ENCODE measurements around the gene PHF2.

Gene PHF2

DNA sequence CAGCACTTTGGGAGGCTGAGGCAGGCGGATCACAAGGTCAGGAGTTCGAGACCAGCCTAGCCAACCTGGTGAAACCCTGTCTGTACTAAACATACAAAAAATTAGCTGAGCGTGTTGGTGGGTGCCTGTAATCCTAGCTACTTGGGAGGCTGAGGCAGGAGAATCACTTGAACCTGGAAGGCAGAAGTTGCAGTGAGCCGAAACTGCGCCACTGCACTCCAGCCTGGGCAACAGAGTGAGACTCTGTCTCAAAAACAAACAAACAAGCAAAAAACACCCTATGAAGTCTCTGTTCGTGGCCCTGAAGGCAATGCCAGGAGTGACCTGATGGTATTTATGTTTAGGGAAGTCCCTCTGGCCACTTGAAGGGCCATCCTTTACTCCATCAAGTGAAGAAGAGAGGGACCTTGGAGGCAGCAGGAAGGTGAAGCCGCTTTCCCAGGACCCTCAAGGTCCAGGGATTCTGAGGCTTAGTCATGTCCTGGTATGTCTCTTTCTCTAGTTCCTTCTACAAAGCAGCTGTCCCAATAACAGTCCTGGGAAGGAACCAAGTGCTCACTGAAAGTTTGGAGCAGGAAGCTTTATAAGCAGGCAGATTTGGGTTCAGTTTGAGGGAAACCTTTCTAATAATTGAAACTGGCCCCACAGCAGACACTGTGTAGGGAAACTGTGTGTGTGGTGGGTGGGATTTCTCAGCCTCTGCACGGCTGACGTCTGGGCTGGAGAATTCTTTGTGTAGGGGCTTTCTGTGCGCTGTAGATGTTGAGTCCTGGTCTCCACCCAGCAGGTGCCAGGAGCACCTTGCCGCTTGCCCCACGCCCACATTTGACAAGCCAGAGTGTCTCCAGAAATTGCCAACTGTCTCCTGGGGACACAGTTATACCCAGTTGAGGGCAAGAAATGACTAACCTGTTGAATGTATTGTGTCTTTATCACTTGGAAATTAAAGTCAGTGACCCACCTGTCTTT, 12.5 kb downstream of the PHF2 start:
- peaks cover 5% of the 10 kb centered on the region; the same call in 1 of the 2 replicates for H3K9me3 ChIP-seq (ENCODE audit: insufficient read depth, low read length)
- peaks cover 66% of the 10 kb centered on the region for H3K79me2 ChIP-seq (ENCODE audit: low read length)
- peaks cover 51% of the 10 kb centered on the region for H4K20me1 ChIP-seq (ENCODE audit: insufficient read depth, low read length)
- no peak overlapping the region for H3K4me2 ChIP-seq (ENCODE audit: low read length)
- no peak for TF ChIP-seq EZH2phosphoT487 (IDR thresholded peaks at IDR 0.05; ENCODE audit: low read depth)
- TF ChIP-seq, protein P1, sequence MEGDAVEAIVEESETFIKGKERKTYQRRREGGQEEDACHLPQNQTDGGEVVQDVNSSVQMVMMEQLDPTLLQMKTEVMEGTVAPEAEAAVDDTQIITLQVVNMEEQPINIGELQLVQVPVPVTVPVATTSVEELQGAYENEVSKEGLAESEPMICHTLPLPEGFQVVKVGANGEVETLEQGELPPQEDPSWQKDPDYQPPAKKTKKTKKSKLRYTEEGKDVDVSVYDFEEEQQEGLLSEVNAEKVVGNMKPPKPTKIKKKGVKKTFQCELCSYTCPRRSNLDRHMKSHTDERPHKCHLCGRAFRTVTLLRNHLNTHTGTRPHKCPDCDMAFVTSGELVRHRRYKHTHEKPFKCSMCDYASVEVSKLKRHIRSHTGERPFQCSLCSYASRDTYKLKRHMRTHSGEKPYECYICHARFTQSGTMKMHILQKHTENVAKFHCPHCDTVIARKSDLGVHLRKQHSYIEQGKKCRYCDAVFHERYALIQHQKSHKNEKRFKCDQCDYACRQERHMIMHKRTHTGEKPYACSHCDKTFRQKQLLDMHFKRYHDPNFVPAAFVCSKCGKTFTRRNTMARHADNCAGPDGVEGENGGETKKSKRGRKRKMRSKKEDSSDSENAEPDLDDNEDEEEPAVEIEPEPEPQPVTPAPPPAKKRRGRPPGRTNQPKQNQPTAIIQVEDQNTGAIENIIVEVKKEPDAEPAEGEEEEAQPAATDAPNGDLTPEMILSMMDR (IDR thresholded peaks at IDR 0.05; ENCODE audit: low read depth, low read length) = no peak
- no peak overlapping the region for H3K27ac ChIP-seq (ENCODE audit: low read length)
- no peaks in the 10 kb centered on the region for H3K27me3 ChIP-seq (ENCODE audit: low read depth, low read length)
- H3K4me3 ChIP-seq (ENCODE audit: low read length) = no peak overlapping the region
- no peak overlapping the region for H3K9ac ChIP-seq (ENCODE audit: low read length)
- H2AFZ ChIP-seq (ENCODE audit: low read depth, low read length) = no peak overlapping the region
- H3K4me1 ChIP-seq (ENCODE audit: low read length) = no peaks in the 10 kb centered on the region
- H3K36me3 ChIP-seq (replicated peaks; ENCODE audit: low read depth, low read length) = peaks cover 12% of the 10 kb centered on the region

DNA sequence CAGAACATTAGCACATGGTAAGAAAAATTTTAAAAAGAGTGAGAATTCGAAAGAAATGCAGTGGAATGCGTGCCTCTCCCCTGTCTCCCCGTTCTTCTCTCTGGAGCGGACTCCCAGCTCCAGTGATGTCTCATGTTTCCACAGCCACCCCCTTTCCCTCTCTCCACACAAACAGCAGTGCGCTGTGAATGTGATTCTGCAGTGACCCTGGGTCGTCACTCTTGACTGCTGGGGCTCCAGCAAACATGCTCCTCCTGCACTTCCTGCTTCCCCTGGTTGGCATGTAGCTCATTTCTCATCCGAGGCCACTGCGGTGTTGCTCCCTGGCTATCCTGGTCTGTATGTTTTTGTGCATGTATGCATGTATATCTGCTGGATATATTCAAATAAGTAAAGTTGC, 13.3 kb downstream of the PHF2 start:
- Histone ChIP-seq H3K9ac (ENCODE audit: low read length) (no peak overlapping the region), H3K4me2 (ENCODE audit: low read length) (no peak overlapping the region), H3K4me1 (ENCODE audit: low read length) (no peaks in the 10 kb centered on the region), H3K79me2 (ENCODE audit: low read length) (peaks cover 67% of the 10 kb centered on the region), H3K27ac (ENCODE audit: low read length) (no peak overlapping the region), H3K4me3 (ENCODE audit: low read length) (no peak overlapping the region), H3K9me3 (ENCODE audit: insufficient read depth, low read length) (no peaks in the 10 kb centered on the region), H4K20me1 (ENCODE audit: insufficient read depth, low read length) (peaks cover 56% of the 10 kb centered on the region), H3K36me3 (replicated peaks; ENCODE audit: low read depth, low read length) (peaks cover 7% of the 10 kb centered on the region), H3K27me3 (ENCODE audit: low read depth, low read length) (no peaks in the 10 kb centered on the region), H2AFZ (ENCODE audit: low read depth, low read length) (no peak overlapping the region)
- TF ChIP-seq, protein P1 (IDR thresholded peaks at IDR 0.05; ENCODE audit: low read depth, low read length) = no peak
- no peak for TF ChIP-seq EZH2phosphoT487 (IDR thresholded peaks at IDR 0.05; ENCODE audit: low read depth)

DNA sequence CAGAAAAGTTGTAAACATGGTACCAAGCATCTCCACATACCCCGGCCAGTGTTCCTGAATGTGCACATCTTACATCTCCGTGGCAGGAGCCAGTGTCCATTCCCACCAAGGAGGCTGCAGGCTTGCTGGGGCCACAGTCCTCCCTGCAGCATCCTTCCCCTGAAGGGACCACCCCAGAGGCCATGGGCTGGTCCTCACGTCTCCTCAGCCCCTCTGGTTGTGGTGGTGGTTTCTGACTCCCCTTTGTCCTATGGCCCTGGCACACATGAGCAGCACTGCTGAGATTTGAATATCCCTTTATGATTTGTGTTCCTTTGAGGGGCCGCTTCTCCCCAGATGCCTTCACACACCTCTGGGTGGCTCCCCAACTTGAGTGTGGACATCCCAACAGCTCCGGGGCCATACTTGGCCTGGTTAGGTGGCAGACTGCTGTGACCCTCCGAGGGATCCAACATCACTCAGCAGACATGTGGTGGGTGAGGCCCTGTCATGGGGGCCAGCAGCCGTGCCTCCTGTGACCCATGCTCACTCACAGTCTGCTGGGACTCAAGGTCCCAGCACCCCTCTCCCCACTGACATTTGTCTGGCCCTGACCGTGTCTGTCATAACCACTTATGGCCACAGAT, 14.3 kb downstream of the PHF2 start:
- Histone ChIP-seq H3K36me3 (replicated peaks; ENCODE audit: low read depth, low read length) (no peaks in the 10 kb centered on the region), H3K4me1 (ENCODE audit: low read length) (no peaks in the 10 kb centered on the region), H3K9me3 (ENCODE audit: insufficient read depth, low read length) (no peaks in the 10 kb centered on the region), H3K4me2 (ENCODE audit: low read length) (no peak overlapping the region), H3K27me3 (ENCODE audit: low read depth, low read length) (no peaks in the 10 kb centered on the region), H2AFZ (ENCODE audit: low read depth, low read length) (no peak overlapping the region), H4K20me1 (ENCODE audit: insufficient read depth, low read length) (peaks cover 61% of the 10 kb centered on the region), H3K9ac (ENCODE audit: low read length) (no peak overlapping the region), H3K4me3 (ENCODE audit: low read length) (no peak overlapping the region), H3K27ac (ENCODE audit: low read length) (no peak overlapping the region), H3K79me2 (ENCODE audit: low read length) (peaks cover 58% of the 10 kb centered on the region)
- TF ChIP-seq, protein P1 (IDR thresholded peaks at IDR 0.05; ENCODE audit: low read depth, low read length) = no peak
- no peak for TF ChIP-seq EZH2phosphoT487 (IDR thresholded peaks at IDR 0.05; ENCODE audit: low read depth)

DNA sequence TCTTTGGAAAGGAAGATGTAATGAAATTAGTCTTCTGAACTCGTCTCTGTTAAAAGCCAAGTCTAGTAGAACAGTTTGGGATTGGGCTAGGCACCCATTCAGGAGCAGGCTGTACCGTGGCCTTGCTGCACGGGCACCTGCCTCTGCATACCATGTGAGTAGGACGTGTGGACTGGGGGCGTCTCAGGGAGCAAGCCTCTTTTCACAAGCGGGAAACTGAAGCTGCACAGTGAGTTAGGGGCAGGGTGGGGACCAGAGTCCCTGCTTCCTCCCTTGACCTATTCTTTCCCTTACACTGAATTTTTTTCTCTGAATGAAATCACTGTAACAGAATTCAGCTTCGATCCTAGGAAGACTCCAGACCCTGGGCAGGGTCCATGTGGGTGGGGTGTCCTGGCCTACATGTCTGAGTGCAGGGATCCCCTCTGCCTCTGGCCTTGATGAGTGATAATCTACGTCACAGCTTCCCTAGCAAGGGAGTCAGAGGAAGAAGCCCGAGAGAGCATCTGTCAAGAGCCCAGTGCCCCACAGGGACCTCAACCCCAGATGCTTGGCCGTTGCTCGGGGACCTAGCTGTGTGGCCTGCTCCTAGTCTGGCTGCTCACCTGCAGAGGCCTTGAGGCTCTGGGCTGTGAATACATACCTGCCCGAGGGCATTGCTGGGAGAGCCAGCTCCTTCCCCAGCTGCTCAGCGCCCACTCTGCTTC, 15.1 kb downstream of the PHF2 start:
- no peak overlapping the region for H3K9ac ChIP-seq (ENCODE audit: low read length)
- H2AFZ ChIP-seq (ENCODE audit: low read depth, low read length) = no peak overlapping the region
- H3K4me3 ChIP-seq (ENCODE audit: low read length) = no peak overlapping the region
- no peaks in the 10 kb centered on the region for H3K9me3 ChIP-seq (ENCODE audit: insufficient read depth, low read length)
- H3K36me3 ChIP-seq (replicated peaks; ENCODE audit: low read depth, low read length) = no peaks in the 10 kb centered on the region
- H3K4me2 ChIP-seq (ENCODE audit: low read length) = no peak overlapping the region
- H3K79me2 ChIP-seq (ENCODE audit: low read length) = peaks cover 53% of the 10 kb centered on the region
- peaks cover 66% of the 10 kb centered on the region for H4K20me1 ChIP-seq (ENCODE audit: insufficient read depth, low read length)
- TF ChIP-seq, protein P1 (IDR thresholded peaks at IDR 0.05; ENCODE audit: low read depth, low read length) = no peak
- no peak for TF ChIP-seq EZH2phosphoT487 (IDR thresholded peaks at IDR 0.05; ENCODE audit: low read depth)
- no peaks in the 10 kb centered on the region for H3K4me1 ChIP-seq (ENCODE audit: low read length)
- no peak overlapping the region for H3K27ac ChIP-seq (ENCODE audit: low read length)
- no peaks in the 10 kb centered on the region for H3K27me3 ChIP-seq (ENCODE audit: low read depth, low read length)

All from OCI-LY3 (cell line).